ENCODE measurements around the gene AKAIN1.

AKAIN1 gene

GRCh38 chr18:5159080-5159479 lies 38.0 kb downstream of the AKAIN1 start:
- DNase-seq (ENCODE audit: low spot score): no peak

- DNase-seq (ENCODE audit: low spot score): no peak
Measured at GRCh38 chr18:5158587-5158986, 38.5 kb downstream of the AKAIN1 start.

- DNase-seq (ENCODE audit: low spot score): no peak
Measured at GRCh38 chr18:5158172-5158571, 38.9 kb downstream of the AKAIN1 start.

GRCh38 chr18:5155907-5156287 lies 41.2 kb downstream of the AKAIN1 start:
- no peak for DNase-seq (ENCODE audit: low spot score)

- DNase-seq (ENCODE audit: low spot score): no peak
Measured at GRCh38 chr18:5155218-5155906, 41.7 kb downstream of the AKAIN1 start.

- no peak for DNase-seq (ENCODE audit: low spot score)
Measured at GRCh38 chr18:5152343-5153020, 44.6 kb downstream of the AKAIN1 start.

- DNase-seq (ENCODE audit: low spot score): no peak
Measured at GRCh38 chr18:5150894-5151293, 46.2 kb downstream of the AKAIN1 start.

GRCh38 chr18:5146093-5146492 lies 51.0 kb downstream of the AKAIN1 start:
- DNase-seq (ENCODE audit: low spot score): no peak

GRCh38 chr18:5145168-5145825 lies 51.8 kb downstream of the AKAIN1 start:
- no peak for DNase-seq (ENCODE audit: low spot score)

- no peak for DNase-seq (ENCODE audit: low spot score)
Measured at GRCh38 chr18:5144629-5145028, 52.4 kb downstream of the AKAIN1 start.

- DNase-seq (ENCODE audit: low spot score): no peak
Measured at GRCh38 chr18:5142859-5143258, 54.2 kb downstream of the AKAIN1 start.

- DNase-seq (ENCODE audit: low spot score): no peak
Measured at GRCh38 chr18:5142131-5142530, 54.9 kb downstream of the AKAIN1 start.

- DNase-seq (ENCODE audit: low spot score): no peak
Measured at GRCh38 chr18:5137261-5137660, 59.8 kb downstream of the AKAIN1 start.

GRCh38 chr18:5132987-5133386 lies 64.1 kb downstream of the AKAIN1 start:
- DNase-seq (ENCODE audit: low spot score): no peak

GRCh38 chr18:5122272-5122671 lies 74.8 kb downstream of the AKAIN1 start:
- DNase-seq (ENCODE audit: low spot score): no peak

- DNase-seq (ENCODE audit: low spot score): no peak
Measured at GRCh38 chr18:5110266-5110665, 86.8 kb downstream of the AKAIN1 start.

GRCh38 chr18:5107988-5108387 lies 89.1 kb downstream of the AKAIN1 start:
- no peak for DNase-seq (ENCODE audit: low spot score)

- peak; percentile 37 for DNase-seq (ENCODE audit: low spot score)
Measured at GRCh38 chr18:5106730-5107129, 90.3 kb downstream of the AKAIN1 start.

GRCh38 chr18:5104246-5104645 lies 92.8 kb downstream of the AKAIN1 start:
- DNase-seq (ENCODE audit: low spot score): no peak

- DNase-seq (ENCODE audit: low spot score): no peak
Measured at GRCh38 chr18:5103693-5104092, 93.4 kb downstream of the AKAIN1 start.

GRCh38 chr18:5103286-5103685 lies 93.8 kb downstream of the AKAIN1 start:
- no peak for DNase-seq (ENCODE audit: low spot score)

- no peak for DNase-seq (ENCODE audit: low spot score)
Measured at GRCh38 chr18:5097116-5097703, 99.8 kb downstream of the AKAIN1 start.

- no peak for DNase-seq (ENCODE audit: low spot score)
Measured at GRCh38 chr18:5095239-5095638, 101.8 kb downstream of the AKAIN1 start.
